IMR-90 (cell line): ENCODE data around the gene CYP2C9.

ENCODE experiments used
- MAFK ChIP-seq: IDR thresholded peaks from 2 replicates; pipeline ENCODE4 v1.6.1; 2012; ENCODE audit warnings: low read depth, low read length, improper control_type of control experiment
- NFE2L2 ChIP-seq: fragments of 150-350 bp; IDR thresholded peaks from 2 replicates; pipeline ENCODE4 v1.6.1; 2016; ENCODE audit warnings: low read depth, mild to moderate bottlenecking, low read length
- POLR2A ChIP-seq: IDR thresholded peaks from 2 replicates; pipeline ENCODE4 v1.6.1; 2012; ENCODE audit warnings: mild to moderate bottlenecking, low read depth, low read length
- RAD21 ChIP-seq: IDR thresholded peaks from 2 replicates; pipeline ENCODE4 v1.6.1; 2012; ENCODE audit warnings: low read length, improper control_type of control experiment
- SMC3 ChIP-seq: fragments of 150-350 bp; IDR thresholded peaks from 2 replicates; pipeline ENCODE4 v1.6.1; 2016; ENCODE audit warnings: low read depth, mild to moderate bottlenecking, antibody characterized with exemption, low read length, moderate library complexity
- TF ChIP-seq, protein P1 (sequence below): conservative IDR thresholded peaks from 2 replicates; pipeline ENCODE4 v1.5.1; 2012; ENCODE audit warnings: mild to moderate bottlenecking, low read depth, low read length, improper control_type of control experiment

DNA sequence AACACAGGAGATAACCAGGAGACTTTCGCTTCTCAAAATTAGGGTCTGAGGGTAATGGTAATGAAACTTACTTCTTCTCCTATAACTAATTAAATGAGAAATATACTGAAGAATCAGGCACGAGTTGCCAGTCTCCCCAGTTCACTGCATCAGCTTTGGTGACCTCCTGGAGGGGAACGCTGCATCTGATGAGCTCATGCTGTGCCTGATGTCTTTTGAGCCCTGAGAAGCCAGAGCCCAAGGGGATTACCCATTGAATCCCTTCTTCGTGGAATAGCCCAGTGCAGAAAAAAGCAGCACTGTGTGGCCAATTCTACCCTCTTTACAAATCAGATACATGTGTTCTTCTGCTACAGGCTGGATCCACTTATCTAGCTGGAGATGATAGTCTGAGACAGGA lies 45.1 kb downstream of the CYP2C9 start:
- TF ChIP-seq, protein P1, sequence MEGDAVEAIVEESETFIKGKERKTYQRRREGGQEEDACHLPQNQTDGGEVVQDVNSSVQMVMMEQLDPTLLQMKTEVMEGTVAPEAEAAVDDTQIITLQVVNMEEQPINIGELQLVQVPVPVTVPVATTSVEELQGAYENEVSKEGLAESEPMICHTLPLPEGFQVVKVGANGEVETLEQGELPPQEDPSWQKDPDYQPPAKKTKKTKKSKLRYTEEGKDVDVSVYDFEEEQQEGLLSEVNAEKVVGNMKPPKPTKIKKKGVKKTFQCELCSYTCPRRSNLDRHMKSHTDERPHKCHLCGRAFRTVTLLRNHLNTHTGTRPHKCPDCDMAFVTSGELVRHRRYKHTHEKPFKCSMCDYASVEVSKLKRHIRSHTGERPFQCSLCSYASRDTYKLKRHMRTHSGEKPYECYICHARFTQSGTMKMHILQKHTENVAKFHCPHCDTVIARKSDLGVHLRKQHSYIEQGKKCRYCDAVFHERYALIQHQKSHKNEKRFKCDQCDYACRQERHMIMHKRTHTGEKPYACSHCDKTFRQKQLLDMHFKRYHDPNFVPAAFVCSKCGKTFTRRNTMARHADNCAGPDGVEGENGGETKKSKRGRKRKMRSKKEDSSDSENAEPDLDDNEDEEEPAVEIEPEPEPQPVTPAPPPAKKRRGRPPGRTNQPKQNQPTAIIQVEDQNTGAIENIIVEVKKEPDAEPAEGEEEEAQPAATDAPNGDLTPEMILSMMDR: no peak
- TF ChIP-seq SMC3 (no peak), POLR2A (no peak), NFE2L2 (no peak), MAFK (no peak), RAD21 (no peak)
